ENCODE data around the gene VPS26C.

Gene VPS26C

GRCh38 chr21:37257511-37257966 lies 9.6 kb downstream of the VPS26C start:
- peak overlapping the region; percentile 93 for H3K27ac ChIP-seq (ENCODE audit: low read depth, low read length)
- H3K4me2 ChIP-seq (ENCODE audit: low read depth, low read length, poor library complexity, severe bottlenecking) = peak overlapping the region; percentile 84
- H3K36me3 ChIP-seq (ENCODE audit: low read length) = 0 out of 2 replicates have a peak, but pooled peaks cover 3% of the 10 kb centered on the region
- H3K9me2 ChIP-seq (replicated peaks; ENCODE audit: insufficient read depth, low read length) = no peaks in the 10 kb centered on the region
- H3K9me3 ChIP-seq (ENCODE audit: insufficient read depth, low read length) = no peaks in the 10 kb centered on the region
- no peak for TF ChIP-seq CTCF (IDR thresholded peaks at IDR 0.05; ENCODE audit: insufficient read depth, low read length, poor library complexity, severe bottlenecking)
- TF ChIP-seq EZH2phosphoT487 (conservative IDR thresholded peaks at IDR 0.05; ENCODE audit: low read length) = no peak
- peak overlapping the region; percentile 58 for H3K4me3 ChIP-seq (ENCODE audit: insufficient read depth, low read length, poor library complexity, severe bottlenecking)
- H4K20me1 ChIP-seq (ENCODE audit: low read depth, low read length) = no peaks in the 10 kb centered on the region
- peaks cover 85% of the 10 kb centered on the region for H3K79me2 ChIP-seq (ENCODE audit: insufficient read depth, low read length)
- peak overlapping the region; percentile 76 for H2AFZ ChIP-seq (ENCODE audit: low read depth, low read length, severe bottlenecking)
- peak overlapping the region; percentile 69 for H3K9ac ChIP-seq (ENCODE audit: low read length)
- no peaks in the 10 kb centered on the region for H3K27me3 ChIP-seq (ENCODE audit: low read length)
- H3F3A ChIP-seq (ENCODE audit: insufficient read depth) = peaks cover 27% of the 10 kb centered on the region

- Histone ChIP-seq H3K36me3 (ENCODE audit: low read length) (no peaks in the 10 kb centered on the region), H2AFZ (ENCODE audit: low read depth, low read length, severe bottlenecking) (no peak overlapping the region), H3K27ac (ENCODE audit: low read depth, low read length) (no peak overlapping the region), H3K9me2 (replicated peaks; ENCODE audit: insufficient read depth, low read length) (no peaks in the 10 kb centered on the region), H3K27me3 (ENCODE audit: low read length) (no peaks in the 10 kb centered on the region), H3K79me2 (ENCODE audit: insufficient read depth, low read length) (peaks cover 84% of the 10 kb centered on the region), H3K4me2 (ENCODE audit: low read depth, low read length, poor library complexity, severe bottlenecking) (no peak overlapping the region), H3F3A (ENCODE audit: insufficient read depth) (peaks cover 27% of the 10 kb centered on the region), H3K9ac (ENCODE audit: low read length) (no peak overlapping the region), H3K9me3 (ENCODE audit: insufficient read depth, low read length) (no peaks in the 10 kb centered on the region), H4K20me1 (ENCODE audit: low read depth, low read length) (peaks cover 4% of the 10 kb centered on the region; the same call in 1 of the 2 replicates), H3K4me3 (ENCODE audit: insufficient read depth, low read length, poor library complexity, severe bottlenecking) (no peak overlapping the region)
- TF ChIP-seq EZH2phosphoT487 (conservative IDR thresholded peaks at IDR 0.05; ENCODE audit: low read length) = no peak
- no peak for TF ChIP-seq CTCF (IDR thresholded peaks at IDR 0.05; ENCODE audit: insufficient read depth, low read length, poor library complexity, severe bottlenecking)
Measured at GRCh38 chr21:37253991-37254390, 13.1 kb downstream of the VPS26C start.

- Histone ChIP-seq H3K9me2 (replicated peaks; ENCODE audit: insufficient read depth, low read length) (no peaks in the 10 kb centered on the region), H3K79me2 (ENCODE audit: insufficient read depth, low read length) (peaks cover 96% of the 10 kb centered on the region), H3K4me3 (ENCODE audit: insufficient read depth, low read length, poor library complexity, severe bottlenecking) (no peak overlapping the region), H3K4me2 (ENCODE audit: low read depth, low read length, poor library complexity, severe bottlenecking) (no peak overlapping the region), H3K36me3 (ENCODE audit: low read length) (no peaks in the 10 kb centered on the region), H3K9me3 (ENCODE audit: insufficient read depth, low read length) (no peaks in the 10 kb centered on the region), H3K27ac (ENCODE audit: low read depth, low read length) (no peak overlapping the region), H4K20me1 (ENCODE audit: low read depth, low read length) (peaks cover 11% of the 10 kb centered on the region), H3K9ac (ENCODE audit: low read length) (no peak overlapping the region), H2AFZ (ENCODE audit: low read depth, low read length, severe bottlenecking) (no peak overlapping the region), H3K27me3 (ENCODE audit: low read length) (no peaks in the 10 kb centered on the region), H3F3A (ENCODE audit: insufficient read depth) (0 out of 2 replicates have a peak, but pooled peaks cover 5% of the 10 kb centered on the region)
- TF ChIP-seq CTCF (IDR thresholded peaks at IDR 0.05; ENCODE audit: insufficient read depth, low read length, poor library complexity, severe bottlenecking) (no peak), EZH2phosphoT487 (conservative IDR thresholded peaks at IDR 0.05; ENCODE audit: low read length) (no peak)
Measured at GRCh38 chr21:37251294-37251634, 15.9 kb downstream of the VPS26C start.
